Femur (tissue), 1 donor: Measurements from ENCODE around the gene ANKRD26.
"Not testable (repeated sequence)": the region's sequence is repeated elsewhere in the genome, so short reads cannot be mapped to it uniquely, and the experiment has no call there.

Experiments
- DNase-seq: peaks from one replicate; pipeline ENCODE4 v3.0.0-alpha.2; 2017

Gene ANKRD26

GRCh38 chr10:27099916-27100812 is at the start of gene ANKRD26:
Gene ANKRD26, minus strand, starts transcription at chr10:27100494. Its CDS starts 168 bp downstream, at chr10:27100326.
- DNase-seq, result peak; percentile 98

GRCh38 chr10:27147701-27148100 is 47.4 kb upstream of the ANKRD26 start:
- DNase-seq, result no peak

- DNase-seq, result no peak
Observed at GRCh38 chr10:27145937-27146336, 45.6 kb upstream of the ANKRD26 start.

GRCh38 chr10:27143686-27144085 is 43.4 kb upstream of the ANKRD26 start:
- no peak for DNase-seq

GRCh38 chr10:27138277-27138676 is 38.0 kb upstream of the ANKRD26 start:
- DNase-seq, result no peak

GRCh38 chr10:27134371-27134770 is 34.1 kb upstream of the ANKRD26 start:
- no peak for DNase-seq

GRCh38 chr10:27108165-27108564 is 7.9 kb upstream of the ANKRD26 start:
- DNase-seq, result no peak

GRCh38 chr10:27104919-27105318 is 4.6 kb upstream of the ANKRD26 start:
- DNase-seq, result no peak

GRCh38 chr10:27100813-27101347 is 586 bp upstream of the ANKRD26 start:
- DNase-seq, result no peak

GRCh38 chr10:27099448-27099847 is 846 bp downstream of the ANKRD26 start:
- no peak for DNase-seq

- DNase-seq, result no peak
Observed at GRCh38 chr10:27088119-27089044, 11.9 kb downstream of the ANKRD26 start.

GRCh38 chr10:27072436-27073114 is 27.7 kb downstream of the ANKRD26 start:
- no peak for DNase-seq

- no peak for DNase-seq
Observed at GRCh38 chr10:27068217-27068891, 31.9 kb downstream of the ANKRD26 start.

GRCh38 chr10:27065084-27065483 is 35.2 kb downstream of the ANKRD26 start:
- no peak for DNase-seq

- DNase-seq, result no peak
Observed at GRCh38 chr10:27052656-27053055, 47.6 kb downstream of the ANKRD26 start.

- DNase-seq, result not testable (repeated sequence)
Observed at GRCh38 chr10:27045247-27045646, 55.0 kb downstream of the ANKRD26 start.

- DNase-seq, result no peak
Observed at GRCh38 chr10:27041196-27041595, 59.1 kb downstream of the ANKRD26 start.

- DNase-seq, result no peak
Observed at GRCh38 chr10:27038168-27038567, 62.1 kb downstream of the ANKRD26 start.

GRCh38 chr10:27035163-27035562 is 65.1 kb downstream of the ANKRD26 start:
- DNase-seq, result no peak

GRCh38 chr10:27030060-27030459 is 70.2 kb downstream of the ANKRD26 start:
- no peak for DNase-seq

GRCh38 chr10:27022048-27022447 is 78.2 kb downstream of the ANKRD26 start:
- no peak for DNase-seq

GRCh38 chr10:27020243-27020642 is 80.1 kb downstream of the ANKRD26 start:
- DNase-seq, result no peak
